Activated B cell treated with CpG ODN at 0.5 μM for 24 hours (primary cell): ENCODE results near the gene FHAD1. TPM values are rescaled to one million over a fixed set of nuclear protein-coding genes. Genes with fewer than 3 reads are reported as not detected.

Source experiments
- ATAC-seq: fragments of 200-7000 bp; cut with Tn5 transposase; one replicate; pipeline ENCODE4 v1.10.0; 2021; ENCODE audit warnings: low read depth, mild to moderate bottlenecking, moderate library complexity
- CTCF ChIA-PET: fragments of 350-600 bp; sonication (Branson Sonifier 250); formaldehyde crosslinking; loops from one replicate; lab custom pipeline; 2021; ENCODE audit warnings: antibody characterized with exemption; lab: Charles Lee
- POLR2A ChIA-PET: fragments of 350-600 bp; sonication (Branson Sonifier 250); formaldehyde crosslinking; loops from one replicate; lab custom pipeline; 2021; ENCODE audit warnings: antibody characterized with exemption; lab: Charles Lee
- DNase-seq: peaks from one replicate; pipeline ENCODE4 v3.0.0; 2022
- H3K27ac Mint-ChIP-seq: one replicate; pipeline ENCODE4 v1.8.0; 2020; ENCODE audit warnings: mixed read lengths
- H3K27me3 Mint-ChIP-seq: one replicate; pipeline ENCODE4 v1.8.0; 2021; ENCODE audit warnings: mixed read lengths
- H3K36me3 Mint-ChIP-seq: one replicate; pipeline ENCODE4 v1.8.0; 2021; ENCODE audit warnings: low read depth, mixed read lengths
- H3K4me1 Mint-ChIP-seq: one replicate; pipeline ENCODE4 v1.8.0; 2021; ENCODE audit warnings: mixed read lengths
- H3K4me3 Mint-ChIP-seq: one replicate; pipeline ENCODE4 v1.8.0; 2020; ENCODE audit warnings: mild to moderate bottlenecking, mixed read lengths
- H3K9me3 Mint-ChIP-seq: one replicate; pipeline ENCODE4 v1.8.0; 2020; ENCODE audit warnings: mixed read lengths
- intact Hi-C: fragments of 100-400 bp; cut with micrococcal nuclease; formaldehyde crosslinking; loops from one replicate; pipeline ENCODE4 v1.15.1; 2024
- total RNA-seq: library from RNA; stranded (reverse); gene quantifications from 2 replicates; pipeline ENCODE4 v1.2.3, GENCODE V29; 2022
- TF ChIP-seq, protein P1 (sequence below): fragments of 200-600 bp; IDR thresholded peaks from one replicate; pipeline ENCODE4 v1.8.0; 2022; ENCODE audit warnings: antibody characterized with exemption, mild to moderate bottlenecking

The FHAD1 gene
- total RNA-seq, 1 donor from 2014 or later = not detected

DNA sequence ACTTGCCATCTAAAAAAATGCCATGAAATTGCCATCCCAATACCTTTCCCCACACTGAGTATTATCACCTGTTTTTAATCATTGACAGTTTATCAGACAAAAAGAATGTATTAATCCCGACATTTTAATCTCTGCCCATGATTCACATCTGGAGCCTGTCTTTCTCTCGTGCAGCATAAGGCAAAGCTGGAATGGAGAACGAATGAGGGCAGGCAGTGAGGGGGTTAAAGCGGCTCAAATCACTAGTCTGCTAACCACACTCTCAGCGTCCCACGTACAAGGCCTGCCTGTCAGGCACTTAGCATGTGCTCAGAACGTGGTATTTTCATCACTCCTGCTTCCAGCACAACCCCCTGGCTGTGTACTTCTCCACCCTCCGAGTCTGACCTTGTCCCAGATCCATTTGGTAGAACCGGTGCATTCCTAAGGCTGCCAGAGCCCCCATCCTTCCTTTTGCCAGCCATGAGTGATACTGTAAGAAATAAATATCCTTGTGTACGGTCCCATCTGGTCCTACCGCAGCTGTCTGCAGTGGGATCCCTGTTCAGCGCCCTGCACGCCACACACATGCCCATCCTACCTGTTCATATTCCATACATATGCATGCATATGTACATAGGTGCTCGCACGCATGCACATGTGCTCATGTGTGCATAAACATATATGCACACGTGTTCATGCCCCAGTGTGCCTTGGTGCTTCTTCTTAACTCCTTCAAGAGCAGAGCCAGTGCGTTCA, 34.6 kb upstream of the FHAD1 start:
- H3K27ac Mint-ChIP-seq = no peak overlapping the region
- H3K36me3 Mint-ChIP-seq = no peaks in the 10 kb centered on the region

DNA sequence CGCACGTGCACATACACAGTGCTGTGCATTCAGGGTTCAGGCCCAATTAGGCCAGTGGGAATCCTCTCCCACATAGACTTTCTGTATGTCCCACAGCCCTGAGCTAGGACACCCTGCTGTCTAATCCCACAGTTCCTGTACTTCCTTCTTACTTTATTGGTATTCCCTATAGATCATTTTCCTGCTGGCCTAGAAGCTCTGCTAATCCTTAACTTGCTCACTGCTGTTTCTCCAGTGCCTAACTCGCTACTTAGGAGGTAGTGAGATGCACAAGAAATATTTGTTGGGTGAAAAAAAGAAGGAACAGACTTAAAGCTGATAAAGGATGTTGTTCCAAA, 34.1 kb upstream of the FHAD1 start:
- no peaks in the 10 kb centered on the region for H3K9me3 Mint-ChIP-seq
- DNase-seq (no peak), ATAC-seq (no peak)
- H3K4me1 Mint-ChIP-seq = no peaks in the 10 kb centered on the region
- H3K36me3 Mint-ChIP-seq = no peaks in the 10 kb centered on the region
- H3K27me3 Mint-ChIP-seq = peaks cover 20% of the 10 kb centered on the region
- intact Hi-C loops = no loop called here
- H3K27ac Mint-ChIP-seq = no peak overlapping the region
- TF ChIP-seq, protein P1, sequence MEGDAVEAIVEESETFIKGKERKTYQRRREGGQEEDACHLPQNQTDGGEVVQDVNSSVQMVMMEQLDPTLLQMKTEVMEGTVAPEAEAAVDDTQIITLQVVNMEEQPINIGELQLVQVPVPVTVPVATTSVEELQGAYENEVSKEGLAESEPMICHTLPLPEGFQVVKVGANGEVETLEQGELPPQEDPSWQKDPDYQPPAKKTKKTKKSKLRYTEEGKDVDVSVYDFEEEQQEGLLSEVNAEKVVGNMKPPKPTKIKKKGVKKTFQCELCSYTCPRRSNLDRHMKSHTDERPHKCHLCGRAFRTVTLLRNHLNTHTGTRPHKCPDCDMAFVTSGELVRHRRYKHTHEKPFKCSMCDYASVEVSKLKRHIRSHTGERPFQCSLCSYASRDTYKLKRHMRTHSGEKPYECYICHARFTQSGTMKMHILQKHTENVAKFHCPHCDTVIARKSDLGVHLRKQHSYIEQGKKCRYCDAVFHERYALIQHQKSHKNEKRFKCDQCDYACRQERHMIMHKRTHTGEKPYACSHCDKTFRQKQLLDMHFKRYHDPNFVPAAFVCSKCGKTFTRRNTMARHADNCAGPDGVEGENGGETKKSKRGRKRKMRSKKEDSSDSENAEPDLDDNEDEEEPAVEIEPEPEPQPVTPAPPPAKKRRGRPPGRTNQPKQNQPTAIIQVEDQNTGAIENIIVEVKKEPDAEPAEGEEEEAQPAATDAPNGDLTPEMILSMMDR = no peak
- H3K4me3 Mint-ChIP-seq = no peak overlapping the region
- POLR2A ChIA-PET = no interaction called here
- CTCF ChIA-PET = no interaction called here

More for the DNA sequence above, 34.6 kb upstream of the FHAD1 start:
- DNase-seq = no peak
- CTCF ChIA-PET = no interaction called here
- Mint-ChIP-seq H3K4me3 (no peak overlapping the region), H3K27me3 (peaks cover 24% of the 10 kb centered on the region), H3K4me1 (no peaks in the 10 kb centered on the region), H3K9me3 (no peaks in the 10 kb centered on the region)
- ATAC-seq = no peak
- intact Hi-C loops = no loop called here
- TF ChIP-seq, protein P1 = no peak
- POLR2A ChIA-PET = interaction anchor here (0.6 kb wide), 1 partner anchor 14 kb away, joined by 5 read pairs; no protein-coding TSS in a partner anchor

DNA sequence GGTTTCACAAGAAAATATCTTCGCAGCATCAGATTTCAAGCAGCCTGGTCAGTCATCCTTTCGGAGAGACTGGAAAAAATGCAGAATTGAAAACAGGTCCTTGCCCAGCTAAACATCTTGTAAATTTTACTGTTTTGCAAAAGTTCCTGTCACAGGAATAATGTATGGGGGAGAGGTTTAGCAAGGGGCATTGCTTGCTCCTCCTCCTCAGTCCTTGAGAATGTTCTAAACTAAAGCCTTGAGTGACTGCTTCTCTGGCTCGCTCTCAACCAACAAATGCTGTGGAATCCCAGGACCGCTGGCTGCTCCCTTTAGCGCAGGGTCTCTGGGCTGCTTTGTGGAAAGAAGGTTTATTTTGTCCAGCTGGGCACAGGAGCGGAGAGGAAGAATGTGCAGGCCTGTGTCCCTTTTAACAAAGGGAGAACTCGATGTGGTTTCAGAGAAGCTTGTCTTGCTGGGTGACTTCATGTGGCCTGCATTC, 33.6 kb upstream of the FHAD1 start:
- H3K36me3 Mint-ChIP-seq = no peaks in the 10 kb centered on the region
- TF ChIP-seq, protein P1 = no peak
- CTCF ChIA-PET = no interaction called here
- DNase-seq (no peak), ATAC-seq (no peak)
- H3K27me3 Mint-ChIP-seq = peaks cover 17% of the 10 kb centered on the region
- H3K4me3 Mint-ChIP-seq = no peak overlapping the region
- POLR2A ChIA-PET = no interaction called here
- H3K9me3 Mint-ChIP-seq = no peaks in the 10 kb centered on the region
- no peak overlapping the region for H3K27ac Mint-ChIP-seq
- H3K4me1 Mint-ChIP-seq = no peaks in the 10 kb centered on the region
- intact Hi-C loops = no loop called here

DNA sequence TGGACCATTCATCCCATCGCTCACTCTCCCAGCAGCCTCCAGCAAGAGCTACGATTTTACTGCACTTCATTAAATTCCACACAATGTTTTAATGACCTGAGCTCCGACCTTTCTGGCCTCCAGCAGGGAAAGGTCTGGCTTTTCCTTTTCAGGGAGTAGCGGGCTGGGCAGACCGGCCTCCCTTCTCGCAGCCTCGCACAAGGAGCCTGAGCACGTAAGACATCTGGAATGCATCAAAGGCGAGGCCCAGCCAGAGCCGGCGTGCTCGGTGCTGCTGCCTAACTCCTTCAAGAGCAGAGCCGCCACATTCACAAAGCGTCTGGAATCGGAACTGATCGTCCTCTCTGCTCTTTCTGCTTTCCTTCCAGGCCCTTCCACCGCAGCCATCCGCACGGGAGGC, 32.5 kb upstream of the FHAD1 start:
- Mint-ChIP-seq H3K27ac (no peak overlapping the region), H3K27me3 (peaks cover 20% of the 10 kb centered on the region), H3K36me3 (no peaks in the 10 kb centered on the region), H3K4me1 (no peaks in the 10 kb centered on the region), H3K4me3 (no peak overlapping the region), H3K9me3 (no peaks in the 10 kb centered on the region)
- DNase-seq (no peak), ATAC-seq (no peak)
- CTCF ChIA-PET = no interaction called here
- POLR2A ChIA-PET = no interaction called here
- TF ChIP-seq, protein P1 = no peak
- intact Hi-C loops = no loop called here

DNA sequence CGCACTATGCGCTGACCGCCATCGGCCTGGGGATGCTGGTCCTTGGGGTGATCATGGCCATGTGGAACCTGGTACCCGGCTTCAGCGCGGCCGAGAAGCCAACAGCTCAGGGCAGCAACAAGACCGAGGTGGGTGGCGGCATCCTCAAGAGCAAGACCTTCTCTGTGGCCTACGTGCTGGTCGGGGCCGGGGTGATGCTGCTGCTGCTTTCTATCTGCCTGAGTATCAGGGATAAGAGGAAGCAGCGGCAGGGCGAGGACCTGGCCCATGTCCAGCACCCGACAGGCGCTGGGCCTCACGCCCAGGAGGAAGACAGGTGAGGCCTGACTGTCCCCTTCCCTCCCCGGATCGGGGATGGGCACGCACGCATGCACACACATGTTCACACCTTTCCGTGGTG, 31.9 kb upstream of the FHAD1 start:
- intact Hi-C loops = no loop called here
- Mint-ChIP-seq H3K36me3 (no peaks in the 10 kb centered on the region), H3K4me1 (no peaks in the 10 kb centered on the region), H3K27ac (no peak overlapping the region), H3K9me3 (no peaks in the 10 kb centered on the region), H3K27me3 (peaks cover 19% of the 10 kb centered on the region), H3K4me3 (no peak overlapping the region)
- TF ChIP-seq, protein P1 = no peak
- DNase-seq = no peak
- ChIA-PET POLR2A (no interaction called here), CTCF (no interaction called here)
- ATAC-seq = no peak
